ENCODE measurements around the gene PDZK1.
"Not testable (repeated sequence)": the region's sequence is repeated elsewhere in the genome, so short reads cannot be mapped to it uniquely, and the experiment has no call there.

Gene PDZK1

GRCh38 chr1:145643990-145644389 lies 63.2 kb downstream of the PDZK1 start:
- CTCF ChIA-PET; DNase-seq (ENCODE audit: low read depth, low spot score); H3K4me3 ChIP-seq (ENCODE audit: low read depth, low read length); POLR2A ChIA-PET: not testable (repeated sequence)

- CTCF ChIA-PET; POLR2A ChIA-PET; H3K4me3 ChIP-seq (ENCODE audit: low read depth, low read length); DNase-seq (ENCODE audit: low read depth, low spot score): not testable (repeated sequence)
Observed at GRCh38 chr1:145641886-145642285, 65.3 kb downstream of the PDZK1 start.

GRCh38 chr1:145636237-145636636 lies 70.9 kb downstream of the PDZK1 start:
- POLR2A ChIA-PET; H3K4me3 ChIP-seq (ENCODE audit: low read depth, low read length); CTCF ChIA-PET; DNase-seq (ENCODE audit: low read depth, low spot score): not testable (repeated sequence)

- CTCF ChIA-PET; H3K4me3 ChIP-seq (ENCODE audit: low read depth, low read length); POLR2A ChIA-PET; DNase-seq (ENCODE audit: low read depth, low spot score): not testable (repeated sequence)
Observed at GRCh38 chr1:145622177-145622576, 85.0 kb downstream of the PDZK1 start.
